Measurements from ENCODE around the gene ROR2.

ROR2 gene

GRCh38 chr9:91727972-91728371 lies 222.1 kb downstream of the ROR2 start:
- in situ Hi-C loops (cut with HindIII; ENCODE audit: low sequenced_read_pairs), result no loop called here

DNA sequence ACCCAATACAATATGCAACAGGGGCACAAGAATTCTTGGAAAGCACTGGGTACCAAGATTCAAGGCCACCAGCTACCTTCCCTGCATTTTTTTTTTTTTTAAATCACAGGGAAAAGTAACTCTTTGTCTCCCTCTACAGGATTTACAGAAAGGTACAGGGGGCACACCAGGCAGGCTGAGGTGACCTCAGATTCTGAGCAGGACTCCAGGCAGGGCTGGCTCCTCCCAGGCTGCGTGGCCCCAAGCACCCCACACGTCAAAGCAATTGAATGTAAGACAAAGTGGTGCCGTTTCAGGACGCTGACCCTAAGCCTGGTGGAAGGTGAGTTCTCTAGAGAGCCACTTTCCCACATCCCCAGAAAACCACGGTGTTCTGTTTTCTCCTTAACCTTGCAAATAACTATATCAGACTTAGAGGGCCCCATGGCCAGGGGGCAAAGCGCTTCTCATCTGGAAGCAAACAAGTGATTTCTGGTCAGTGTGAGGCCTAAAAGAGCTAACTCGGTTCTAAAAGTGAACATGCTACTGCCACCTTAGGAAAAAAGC lies 222.6 kb downstream of the ROR2 start:
- in situ Hi-C loops (cut with HindIII; ENCODE audit: low sequenced_read_pairs), result no loop called here

DNA sequence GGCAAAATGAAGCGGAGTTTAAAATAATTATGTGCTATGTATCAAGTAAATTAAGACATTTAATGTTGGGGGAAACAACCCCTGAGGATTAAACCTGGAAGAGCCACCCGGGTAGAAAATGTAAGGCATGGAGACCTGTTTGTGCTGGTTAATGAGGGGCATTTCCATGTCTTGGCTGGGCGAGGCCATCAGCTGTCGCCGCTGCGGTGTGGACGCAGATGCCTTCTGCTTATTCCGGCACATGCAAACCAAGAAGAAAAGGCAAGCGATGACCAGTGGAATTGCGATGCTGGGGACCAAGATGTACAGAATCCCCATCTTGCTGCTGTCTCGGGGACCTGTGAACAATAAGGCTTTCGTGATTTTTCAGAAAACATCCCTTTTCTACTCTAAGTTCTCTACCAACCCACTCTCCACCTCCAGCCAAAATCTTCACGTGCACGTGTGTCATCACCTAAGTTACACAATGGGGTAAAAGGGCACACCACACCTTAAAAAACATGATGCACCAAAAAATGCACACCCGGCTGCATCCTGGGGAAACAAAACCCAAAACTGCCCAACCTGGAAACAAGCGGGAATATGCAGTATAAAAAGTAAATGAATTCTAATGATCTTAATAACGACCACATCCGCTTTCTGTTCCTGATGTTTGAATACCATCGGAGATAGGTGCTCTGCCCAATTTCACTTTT lies 223.5 kb downstream of the ROR2 start:
- in situ Hi-C loops (cut with HindIII; ENCODE audit: low sequenced_read_pairs), result no loop called here

DNA sequence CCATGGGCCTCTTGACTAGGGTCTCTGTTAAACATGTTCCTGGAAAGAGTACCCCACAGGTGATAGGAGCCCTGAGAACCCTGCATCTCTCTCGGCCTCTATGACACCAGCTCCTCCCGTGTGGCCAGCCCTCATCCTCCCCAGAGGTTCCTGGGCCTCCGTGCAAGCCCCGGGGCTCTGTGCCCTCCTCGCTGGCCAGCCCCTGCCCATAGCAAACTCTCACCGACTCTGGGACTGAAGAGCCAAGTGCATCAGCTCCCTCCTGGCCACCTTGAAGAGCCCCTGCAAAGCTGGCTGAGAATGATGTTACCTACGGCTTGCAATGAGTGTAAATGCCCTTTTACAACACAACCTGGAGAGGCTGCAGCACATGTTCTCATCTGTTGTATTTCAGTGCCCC lies 224.4 kb downstream of the ROR2 start:
- in situ Hi-C loops (cut with HindIII; ENCODE audit: low sequenced_read_pairs), result no loop called here

GRCh38 chr9:91724609-91725505 lies 225.2 kb downstream of the ROR2 start:
- in situ Hi-C loops (cut with HindIII; ENCODE audit: low sequenced_read_pairs), result no loop called here

DNA sequence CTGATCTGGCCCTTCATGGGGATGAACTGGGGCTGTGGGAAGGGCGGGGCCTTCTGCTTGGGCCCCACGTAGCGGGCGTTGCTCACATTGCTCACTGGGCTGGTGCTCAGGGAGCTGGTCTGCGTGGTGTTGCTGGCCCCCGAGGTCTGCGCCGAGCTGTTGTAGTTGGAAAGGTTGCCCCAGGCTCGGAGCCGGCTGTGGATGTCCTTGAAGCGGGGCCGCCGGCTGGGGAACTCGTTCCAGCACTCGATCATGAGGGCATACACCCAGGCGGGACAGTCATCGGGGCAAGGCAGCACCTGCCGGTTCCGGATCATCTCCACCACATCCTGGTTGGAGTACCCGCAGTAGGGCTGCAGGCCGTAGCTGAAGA lies 226.0 kb downstream of the ROR2 start:
- in situ Hi-C loops (cut with HindIII; ENCODE audit: low sequenced_read_pairs), result no loop called here

DNA sequence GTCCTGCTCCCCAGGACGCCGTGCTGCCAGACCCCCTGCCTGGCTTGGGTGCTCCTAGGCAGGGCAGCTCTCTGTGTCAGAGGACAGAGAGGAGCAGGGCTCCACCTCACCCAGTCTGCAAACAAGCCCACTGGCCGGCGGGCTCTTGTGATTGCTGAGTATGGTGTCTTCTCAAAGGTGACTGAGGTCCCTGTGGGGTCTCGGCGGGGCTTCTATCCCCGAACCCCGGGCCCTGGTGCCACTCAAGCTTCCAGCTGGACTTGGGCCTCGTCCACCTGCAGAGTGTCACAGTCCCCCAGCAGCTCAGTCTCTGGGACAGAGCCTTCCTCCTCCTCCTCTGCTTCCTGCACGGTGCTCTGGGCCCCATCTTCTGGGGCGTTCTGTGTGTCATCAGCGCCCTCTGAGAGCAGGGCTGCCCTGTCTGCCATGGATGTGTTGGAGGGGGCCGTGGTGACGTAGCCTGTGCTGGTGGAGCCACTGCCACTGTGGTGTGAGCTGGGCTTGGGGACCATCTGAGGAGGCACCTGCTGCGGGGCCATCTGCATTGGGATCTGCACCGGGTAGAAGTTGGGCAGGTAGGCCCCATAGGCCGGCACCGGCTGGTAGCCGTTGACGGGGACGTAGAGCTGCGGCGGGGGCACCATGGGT lies 226.5 kb downstream of the ROR2 start:
- in situ Hi-C loops (cut with HindIII; ENCODE audit: low sequenced_read_pairs), result no loop called here

DNA sequence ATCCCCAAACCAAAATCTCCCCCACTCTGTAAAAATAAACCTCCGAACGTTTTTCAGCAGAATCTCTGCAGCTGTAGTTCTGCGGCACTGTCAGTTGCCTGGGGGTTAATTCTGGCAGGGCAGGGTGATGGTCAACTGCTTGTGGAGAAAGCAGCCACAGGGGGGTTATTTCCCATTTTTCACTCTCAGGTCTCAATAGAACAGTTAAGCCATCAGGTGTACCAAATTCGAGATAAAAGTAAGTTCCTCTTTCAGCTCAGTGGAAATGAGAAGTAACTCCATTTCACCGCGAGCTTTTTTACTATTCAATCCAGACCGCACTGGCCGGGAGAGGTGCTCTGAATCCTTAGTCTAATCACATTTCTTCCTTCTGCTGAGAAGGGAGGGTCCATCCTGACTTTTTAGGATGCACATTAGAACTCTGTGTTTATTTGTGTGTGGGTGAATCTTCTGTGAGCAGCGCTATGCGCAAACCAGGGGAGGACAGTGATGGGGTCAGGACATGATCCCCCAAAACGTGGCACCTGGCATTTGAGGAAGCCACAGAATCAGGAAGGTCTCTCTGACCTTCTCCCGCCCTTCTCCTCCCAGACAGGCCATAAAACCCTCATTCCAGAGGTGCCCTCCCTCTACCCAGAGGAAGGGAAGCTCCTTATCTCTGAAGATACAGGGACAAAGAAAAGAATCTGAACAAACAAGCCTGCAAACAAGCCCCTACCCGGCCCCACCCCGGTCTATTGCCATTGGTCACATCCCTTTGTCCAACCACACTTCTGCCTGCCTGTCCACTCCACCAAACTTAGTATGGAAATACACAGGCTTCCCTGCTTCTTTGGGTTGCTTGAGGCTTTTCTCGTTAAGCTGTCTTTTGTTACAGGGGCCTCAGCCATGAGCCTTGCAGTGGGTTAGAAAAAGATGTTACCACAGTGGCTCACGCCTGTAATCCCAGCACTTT lies 229.0 kb downstream of the ROR2 start:
- in situ Hi-C loops (cut with HindIII; ENCODE audit: low sequenced_read_pairs), result no loop called here

DNA sequence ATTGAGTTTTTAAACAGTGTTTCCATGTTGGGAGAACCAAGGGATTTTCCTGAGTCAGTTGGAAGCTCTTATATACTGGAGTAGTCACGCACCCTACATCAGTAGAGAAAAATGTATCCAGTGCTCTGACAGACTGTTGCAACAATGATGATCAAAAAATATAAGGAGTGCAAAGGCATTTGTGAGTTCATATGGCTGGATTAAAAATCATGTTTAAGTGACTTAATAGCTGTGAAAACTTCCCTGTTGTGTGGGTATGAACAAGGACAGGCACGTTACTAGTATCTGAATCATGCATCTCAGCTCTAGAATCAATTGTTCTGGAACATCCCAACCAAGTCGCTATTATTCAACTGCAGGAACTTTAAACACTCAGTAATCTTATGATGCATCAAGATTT lies 229.7 kb downstream of the ROR2 start:
- in situ Hi-C loops (cut with HindIII; ENCODE audit: low sequenced_read_pairs), result no loop called here

DNA sequence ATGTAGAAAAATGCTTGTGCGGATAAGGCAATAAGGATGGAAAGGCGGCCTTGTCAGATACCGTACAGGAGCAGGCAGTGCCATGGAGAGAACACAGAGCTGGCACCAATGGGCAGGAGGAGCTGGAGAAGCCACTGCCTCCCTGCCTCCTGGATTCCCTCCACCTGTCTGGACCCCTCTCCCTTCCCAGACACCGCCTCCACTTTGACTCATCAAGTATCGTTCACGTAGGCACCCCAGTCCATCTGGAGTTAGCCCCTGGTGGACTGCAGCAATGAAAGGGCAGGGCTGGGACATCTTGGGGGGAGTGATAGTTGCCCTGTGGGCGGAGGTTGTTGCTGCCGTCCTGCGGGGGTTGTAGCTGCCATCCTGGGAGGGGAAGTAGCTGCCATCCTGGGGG lies 232.0 kb downstream of the ROR2 start:
- in situ Hi-C loops (cut with HindIII; ENCODE audit: low sequenced_read_pairs), result no loop called here

DNA sequence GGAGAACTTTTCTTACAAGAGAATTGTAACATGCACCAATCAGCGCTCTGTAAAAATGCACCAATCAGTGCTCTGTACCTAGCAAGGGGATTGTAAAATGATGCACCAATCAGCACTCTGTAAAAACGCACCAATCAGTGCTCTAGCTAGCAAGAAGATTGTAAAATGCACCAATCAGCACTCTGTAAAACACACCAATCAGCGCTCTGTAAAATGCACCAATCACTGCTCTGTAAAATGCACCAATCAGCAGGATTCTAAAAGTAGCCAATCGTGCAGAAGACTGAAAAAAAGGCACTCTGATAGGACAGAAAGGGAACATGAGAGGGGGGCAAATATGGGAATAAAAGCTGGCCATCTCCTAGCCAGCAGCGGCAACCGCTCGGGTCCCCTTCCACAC lies 233.2 kb downstream of the ROR2 start:
- in situ Hi-C loops (cut with HindIII; ENCODE audit: low sequenced_read_pairs), result no loop called here

- in situ Hi-C loops (cut with HindIII; ENCODE audit: low sequenced_read_pairs), result no loop called here
Measured at GRCh38 chr9:91716239-91716638, 233.8 kb downstream of the ROR2 start.

DNA sequence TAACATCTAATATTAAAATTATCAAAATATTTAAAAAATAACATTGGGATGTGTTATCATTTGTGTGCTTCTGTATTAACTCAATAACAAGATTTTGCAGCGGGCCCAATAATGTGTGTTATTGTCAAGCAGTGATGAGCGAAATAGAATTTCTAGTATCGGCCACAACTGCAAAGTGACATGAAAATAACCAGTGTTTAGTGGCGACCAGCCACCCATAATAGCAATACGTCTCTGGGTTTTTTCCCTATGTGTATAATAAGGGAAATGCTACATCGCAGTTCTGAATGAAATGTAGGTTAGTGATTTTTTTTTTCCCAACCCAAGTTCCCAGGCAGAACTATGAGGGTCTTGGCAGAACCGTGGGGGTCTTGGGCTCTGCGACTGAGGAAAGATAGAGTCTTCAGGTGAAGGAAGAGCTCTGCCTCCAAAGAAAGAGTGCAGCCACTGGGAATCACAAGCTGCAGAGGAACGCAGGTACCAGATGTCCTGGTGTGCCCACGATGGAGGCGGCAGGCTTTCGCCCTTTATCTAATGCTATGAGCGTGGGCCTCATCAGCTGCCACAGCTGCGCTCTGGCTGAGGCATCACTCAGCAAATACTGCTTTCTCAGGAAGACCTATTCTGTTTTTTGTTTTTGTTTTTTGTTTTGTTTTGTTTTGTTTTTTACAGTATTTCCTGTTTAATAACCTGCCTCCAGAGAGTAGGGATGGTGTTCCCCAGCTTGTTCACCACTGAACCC lies 235.0 kb downstream of the ROR2 start:
- in situ Hi-C loops (cut with HindIII; ENCODE audit: low sequenced_read_pairs), result no loop called here

- in situ Hi-C loops (cut with HindIII; ENCODE audit: low sequenced_read_pairs), result no loop called here
Measured at GRCh38 chr9:91714020-91714806, 235.8 kb downstream of the ROR2 start.

- in situ Hi-C loops (cut with HindIII; ENCODE audit: low sequenced_read_pairs), result no loop called here
Measured at GRCh38 chr9:91712811-91713210, 237.2 kb downstream of the ROR2 start.

- in situ Hi-C loops (cut with HindIII; ENCODE audit: low sequenced_read_pairs), result no loop called here
Measured at GRCh38 chr9:91711755-91712601, 238.1 kb downstream of the ROR2 start.

DNA sequence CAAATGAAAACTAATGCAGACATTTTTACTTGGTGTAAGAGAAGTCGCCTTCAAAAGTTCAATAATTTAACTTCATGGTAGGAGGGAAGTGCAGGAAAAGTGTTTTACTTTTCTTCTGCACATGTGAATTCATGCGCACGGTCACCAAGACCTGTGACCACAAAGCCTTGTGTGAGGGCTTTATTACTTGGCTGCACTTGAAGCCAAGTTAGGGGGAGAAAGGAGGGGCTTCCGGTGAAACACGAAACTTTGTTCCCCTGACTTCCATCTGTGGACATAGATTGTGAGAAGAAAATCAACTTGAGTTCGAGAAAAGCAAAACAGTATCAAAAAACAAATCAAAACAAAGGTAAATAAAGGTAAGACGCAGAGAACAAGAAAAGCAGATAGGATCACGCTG lies 239.9 kb downstream of the ROR2 start:
- in situ Hi-C loops (cut with HindIII; ENCODE audit: low sequenced_read_pairs), result no loop called here

DNA sequence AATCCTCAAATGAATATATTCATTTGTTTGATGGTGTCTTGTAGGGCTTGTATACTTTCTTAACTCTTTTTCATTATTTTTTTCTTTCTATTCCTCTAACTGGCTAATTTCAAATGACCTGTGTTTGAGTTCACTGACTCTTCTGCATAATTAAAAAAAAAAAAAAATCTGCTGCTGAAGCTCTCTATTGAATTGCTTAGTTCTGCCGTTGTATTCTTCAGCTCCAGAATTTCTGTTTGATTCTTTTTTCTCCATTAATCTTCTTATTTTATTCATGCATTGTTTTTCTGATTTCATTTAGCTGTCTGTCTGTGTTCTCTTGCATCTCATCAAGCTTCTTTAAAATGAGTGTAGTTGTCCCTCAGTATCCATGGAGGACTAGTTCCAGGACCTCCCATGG lies 244.6 kb downstream of the ROR2 start:
- in situ Hi-C loops (cut with HindIII; ENCODE audit: low sequenced_read_pairs), result no loop called here
